Fibroblast of mammary gland (primary cell): ENCODE results near the gene ARHGAP22.

Source experiments
- DNase-seq: peaks from one replicate; pipeline ENCODE4 v3.0.0-alpha.2; 2010; ENCODE audit warnings: low read depth
- H3K4me3 ChIP-seq: 2 replicates; pipeline ENCODE4 v1.5.1; 2011; ENCODE audit warnings: low read depth, mild to moderate bottlenecking, low read length, moderate library complexity; ENCODE audit not compliant: control insufficient read depth
- TF ChIP-seq, protein P1 (sequence below): conservative IDR thresholded peaks from 2 replicates; pipeline ENCODE4 v1.5.1; 2011; ENCODE audit warnings: low read depth, low read length, inconsistent platforms; ENCODE audit not compliant: control insufficient read depth, insufficient read depth

Gene ARHGAP22

DNA sequence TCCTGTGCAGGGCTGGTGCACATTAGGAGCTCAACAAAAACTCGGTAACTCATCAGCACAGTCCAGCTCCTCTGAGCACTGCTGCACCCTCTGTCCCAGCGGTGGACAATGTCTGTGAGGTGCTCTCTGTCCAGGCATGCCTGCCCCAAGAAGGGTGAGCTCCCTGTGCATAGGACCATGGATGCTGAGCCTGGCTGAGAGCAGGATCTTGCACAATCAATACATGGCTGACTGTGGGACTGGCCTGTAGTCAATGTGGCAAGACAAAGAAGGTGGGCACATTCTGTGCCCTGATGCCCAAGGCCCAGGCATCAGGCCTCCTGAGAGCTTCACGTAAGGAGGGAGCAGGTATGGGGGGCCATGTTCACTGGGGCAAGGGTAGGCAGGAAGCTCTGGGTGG is 17.1 kb downstream of the ARHGAP22 start:
- no peak for DNase-seq
- TF ChIP-seq, protein P1, sequence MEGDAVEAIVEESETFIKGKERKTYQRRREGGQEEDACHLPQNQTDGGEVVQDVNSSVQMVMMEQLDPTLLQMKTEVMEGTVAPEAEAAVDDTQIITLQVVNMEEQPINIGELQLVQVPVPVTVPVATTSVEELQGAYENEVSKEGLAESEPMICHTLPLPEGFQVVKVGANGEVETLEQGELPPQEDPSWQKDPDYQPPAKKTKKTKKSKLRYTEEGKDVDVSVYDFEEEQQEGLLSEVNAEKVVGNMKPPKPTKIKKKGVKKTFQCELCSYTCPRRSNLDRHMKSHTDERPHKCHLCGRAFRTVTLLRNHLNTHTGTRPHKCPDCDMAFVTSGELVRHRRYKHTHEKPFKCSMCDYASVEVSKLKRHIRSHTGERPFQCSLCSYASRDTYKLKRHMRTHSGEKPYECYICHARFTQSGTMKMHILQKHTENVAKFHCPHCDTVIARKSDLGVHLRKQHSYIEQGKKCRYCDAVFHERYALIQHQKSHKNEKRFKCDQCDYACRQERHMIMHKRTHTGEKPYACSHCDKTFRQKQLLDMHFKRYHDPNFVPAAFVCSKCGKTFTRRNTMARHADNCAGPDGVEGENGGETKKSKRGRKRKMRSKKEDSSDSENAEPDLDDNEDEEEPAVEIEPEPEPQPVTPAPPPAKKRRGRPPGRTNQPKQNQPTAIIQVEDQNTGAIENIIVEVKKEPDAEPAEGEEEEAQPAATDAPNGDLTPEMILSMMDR: no peak
- H3K4me3 ChIP-seq: no peak overlapping the region

- DNase-seq: no peak
- TF ChIP-seq, protein P1: no peak
- H3K4me3 ChIP-seq: no peak overlapping the region
These were observed 17.8 kb downstream of the ARHGAP22 start for GRCh38 chr10:48587101-48587500.

DNA sequence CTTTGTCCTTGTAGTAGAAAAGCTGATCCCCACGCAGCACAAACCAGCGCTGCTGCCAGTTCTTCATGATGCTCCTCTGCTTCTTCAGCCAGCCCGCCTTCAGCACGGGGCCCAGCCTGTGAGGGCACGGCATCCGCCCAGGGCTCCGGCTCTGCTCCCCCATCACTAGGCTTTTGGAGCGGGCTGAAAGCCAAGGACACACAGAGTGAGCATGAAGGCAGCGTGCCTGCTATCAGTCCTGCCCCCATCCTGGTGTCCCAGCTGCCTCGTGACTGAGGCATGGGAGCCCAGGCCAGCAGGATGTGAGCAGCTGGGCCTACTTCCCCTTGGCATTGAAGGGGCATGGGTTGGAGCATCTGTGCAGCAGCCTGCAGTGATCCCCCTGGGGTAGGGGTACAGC is 21.9 kb downstream of the ARHGAP22 start:
- TF ChIP-seq, protein P1: no peak
- no peak overlapping the region for H3K4me3 ChIP-seq
- no peak for DNase-seq

GRCh38 chr10:48580236-48580635 is 24.6 kb downstream of the ARHGAP22 start:
- TF ChIP-seq, protein P1: no peak
- no peak overlapping the region for H3K4me3 ChIP-seq
- DNase-seq: no peak

DNA sequence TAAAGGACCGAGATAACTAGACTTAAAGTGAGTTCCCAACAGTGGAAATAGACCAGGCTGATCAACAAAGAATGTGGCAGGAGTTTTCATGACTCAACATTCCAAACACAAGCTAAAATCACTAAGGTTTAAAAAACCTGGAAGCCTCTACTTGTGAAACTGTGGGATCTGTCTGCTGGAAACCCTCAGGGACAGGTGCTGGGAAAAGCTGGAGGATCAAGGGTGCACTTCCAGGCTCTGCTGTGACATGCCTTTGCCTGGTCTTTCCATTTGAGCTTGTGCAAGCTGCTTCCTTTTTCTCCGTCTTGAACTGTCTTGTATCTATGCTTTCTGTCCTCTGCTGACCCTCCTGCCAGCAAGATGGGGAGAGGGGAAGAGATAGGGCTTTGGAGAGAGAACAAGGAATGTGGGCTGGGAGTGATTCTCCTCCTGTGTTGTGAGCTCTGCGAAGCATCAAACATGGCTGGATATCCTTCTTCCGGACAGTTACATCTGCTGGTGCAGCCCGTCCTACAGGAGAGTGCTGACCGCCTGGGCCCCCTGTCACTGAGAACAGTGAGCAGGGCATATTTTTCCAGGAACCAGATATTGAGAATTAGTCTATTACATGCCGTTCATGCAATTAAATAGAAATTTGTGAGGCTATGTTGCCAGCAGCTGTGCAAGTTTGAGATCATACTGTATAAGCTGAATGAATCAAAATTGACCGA is 25.5 kb downstream of the ARHGAP22 start:
- no peak overlapping the region for H3K4me3 ChIP-seq
- DNase-seq: peak; percentile 43
- TF ChIP-seq, protein P1: no peak

GRCh38 chr10:48577158-48577557 is 27.7 kb downstream of the ARHGAP22 start:
- TF ChIP-seq, protein P1: no peak
- no peak overlapping the region for H3K4me3 ChIP-seq
- no peak for DNase-seq
